RWPE2 (cell line): ENCODE measurements around the gene SOX6.

Experiments
- ATAC-seq: fragments of 200-7000 bp; cut with Tn5 transposase; 3 replicates; pipeline ENCODE4 v1.9.1; 2021; ENCODE audit warnings: low read depth
- DNase-seq: peaks from one replicate; pipeline ENCODE4 v3.0.0-alpha.2; 2020; ENCODE audit warnings: low spot score
- H3K27ac ChIP-seq: fragments of 450-650 bp; 2 replicates; pipeline ENCODE4 v1.5.1; 2017; ENCODE audit warnings: mild to moderate bottlenecking; ENCODE audit not compliant: poor library complexity, severe bottlenecking
- H3K27me3 ChIP-seq: fragments of 250-450 bp; sonication (Bioruptor Pico); 2 replicates; pipeline ENCODE4 v1.5.1; 2021; ENCODE audit warnings: mild to moderate bottlenecking, moderate library complexity; ENCODE audit not compliant: insufficient read depth, poor library complexity, severe bottlenecking
- H3K36me3 ChIP-seq: fragments of 250-450 bp; sonication (Bioruptor Pico); 2 replicates; pipeline ENCODE4 v1.5.1; 2020; ENCODE audit warnings: low read depth, mild to moderate bottlenecking, moderate library complexity
- H3K4me1 ChIP-seq: fragments of 250-450 bp; sonication (Bioruptor Pico); 2 replicates; pipeline ENCODE4 v1.5.1; 2021; ENCODE audit warnings: mild to moderate bottlenecking, moderate library complexity; ENCODE audit not compliant: insufficient read depth, poor library complexity, severe bottlenecking
- H3K4me3 ChIP-seq: fragments of 250-450 bp; sonication (Bioruptor Pico); 2 replicates; pipeline ENCODE4 v1.5.1; 2021; ENCODE audit warnings: mild to moderate bottlenecking, moderate library complexity; ENCODE audit not compliant: severe bottlenecking
- H3K9me3 ChIP-seq: fragments of 250-450 bp; sonication (Bioruptor Pico); 2 replicates; pipeline ENCODE4 v1.5.1; 2021; ENCODE audit warnings: mild to moderate bottlenecking, moderate library complexity; ENCODE audit not compliant: severe bottlenecking
- TF ChIP-seq, protein P1 (sequence below): fragments of 450-650 bp; IDR thresholded peaks from one replicate; pipeline ENCODE4 v1.5.1; 2017; ENCODE audit warnings: mild to moderate bottlenecking, moderate library complexity; ENCODE audit not compliant: poor library complexity, severe bottlenecking

SOX6 gene

DNA sequence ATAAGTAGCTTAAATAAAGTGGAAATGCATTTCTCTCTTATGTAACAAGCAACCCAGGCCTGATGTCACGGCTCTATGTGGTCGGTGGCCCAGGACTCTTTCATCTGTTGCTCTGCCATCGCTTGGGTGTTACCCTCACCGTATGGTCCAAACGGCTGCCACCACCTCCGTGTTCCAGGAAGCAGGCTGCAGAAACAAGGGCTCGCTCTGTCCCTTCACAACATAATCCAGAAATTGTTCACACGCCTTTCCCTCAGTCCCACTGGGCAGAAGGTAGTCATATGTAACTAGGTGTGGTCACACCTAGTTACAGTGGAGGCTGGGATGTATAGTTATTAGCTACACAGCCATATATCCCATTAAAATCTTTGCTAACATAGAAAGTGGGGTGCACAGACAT, 421.0 kb downstream of the SOX6 start:
- Histone ChIP-seq H3K27ac (no peak overlapping the region), H3K36me3 (no peaks in the 10 kb centered on the region), H3K27me3 (no peaks in the 10 kb centered on the region), H3K4me1 (no peaks in the 10 kb centered on the region), H3K9me3 (no peaks in the 10 kb centered on the region), H3K4me3 (no peak overlapping the region)
- ATAC-seq (no peak), DNase-seq (no peak)
- TF ChIP-seq, protein P1, sequence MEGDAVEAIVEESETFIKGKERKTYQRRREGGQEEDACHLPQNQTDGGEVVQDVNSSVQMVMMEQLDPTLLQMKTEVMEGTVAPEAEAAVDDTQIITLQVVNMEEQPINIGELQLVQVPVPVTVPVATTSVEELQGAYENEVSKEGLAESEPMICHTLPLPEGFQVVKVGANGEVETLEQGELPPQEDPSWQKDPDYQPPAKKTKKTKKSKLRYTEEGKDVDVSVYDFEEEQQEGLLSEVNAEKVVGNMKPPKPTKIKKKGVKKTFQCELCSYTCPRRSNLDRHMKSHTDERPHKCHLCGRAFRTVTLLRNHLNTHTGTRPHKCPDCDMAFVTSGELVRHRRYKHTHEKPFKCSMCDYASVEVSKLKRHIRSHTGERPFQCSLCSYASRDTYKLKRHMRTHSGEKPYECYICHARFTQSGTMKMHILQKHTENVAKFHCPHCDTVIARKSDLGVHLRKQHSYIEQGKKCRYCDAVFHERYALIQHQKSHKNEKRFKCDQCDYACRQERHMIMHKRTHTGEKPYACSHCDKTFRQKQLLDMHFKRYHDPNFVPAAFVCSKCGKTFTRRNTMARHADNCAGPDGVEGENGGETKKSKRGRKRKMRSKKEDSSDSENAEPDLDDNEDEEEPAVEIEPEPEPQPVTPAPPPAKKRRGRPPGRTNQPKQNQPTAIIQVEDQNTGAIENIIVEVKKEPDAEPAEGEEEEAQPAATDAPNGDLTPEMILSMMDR: no peak

DNA sequence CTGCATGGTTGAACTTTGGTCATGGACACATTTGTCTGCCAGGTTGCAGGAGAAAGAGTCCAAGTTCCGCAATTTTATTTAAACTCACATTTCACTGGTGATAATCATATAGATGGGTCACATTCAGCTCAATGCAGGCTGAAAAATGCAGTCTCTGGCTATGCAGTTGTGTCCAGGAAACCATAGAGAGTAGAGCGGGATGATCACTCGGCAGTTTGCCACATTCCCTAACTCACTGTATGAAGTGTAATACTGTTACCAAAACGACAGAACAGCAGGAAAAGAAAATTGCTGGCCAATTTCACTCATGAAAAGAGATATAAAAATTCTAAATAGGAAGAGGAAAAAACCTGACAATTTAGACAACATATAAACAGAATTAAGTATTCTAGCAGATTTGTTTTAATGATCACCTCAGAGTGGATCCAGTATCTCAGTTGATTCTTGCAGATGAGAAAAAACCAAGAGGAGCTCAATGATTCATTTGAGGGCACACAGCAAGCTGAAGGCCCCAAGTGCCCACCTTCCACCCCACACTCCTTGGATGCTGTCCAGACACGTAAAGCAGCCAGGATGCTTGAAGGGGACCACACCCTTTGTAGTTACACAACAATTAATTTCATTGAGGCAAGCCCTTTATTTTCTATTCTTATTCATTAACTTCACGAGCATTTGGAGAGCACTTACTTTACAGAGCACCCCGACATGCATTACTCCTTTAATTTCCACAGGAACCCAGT, 422.3 kb downstream of the SOX6 start:
- no peaks in the 10 kb centered on the region for H3K36me3 ChIP-seq
- H3K4me3 ChIP-seq: no peak overlapping the region
- H3K27ac ChIP-seq: no peak overlapping the region
- DNase-seq: no peak
- H3K4me1 ChIP-seq: no peaks in the 10 kb centered on the region
- H3K9me3 ChIP-seq: no peaks in the 10 kb centered on the region
- TF ChIP-seq, protein P1: no peak
- no peaks in the 10 kb centered on the region for H3K27me3 ChIP-seq
- no peak for ATAC-seq

DNA sequence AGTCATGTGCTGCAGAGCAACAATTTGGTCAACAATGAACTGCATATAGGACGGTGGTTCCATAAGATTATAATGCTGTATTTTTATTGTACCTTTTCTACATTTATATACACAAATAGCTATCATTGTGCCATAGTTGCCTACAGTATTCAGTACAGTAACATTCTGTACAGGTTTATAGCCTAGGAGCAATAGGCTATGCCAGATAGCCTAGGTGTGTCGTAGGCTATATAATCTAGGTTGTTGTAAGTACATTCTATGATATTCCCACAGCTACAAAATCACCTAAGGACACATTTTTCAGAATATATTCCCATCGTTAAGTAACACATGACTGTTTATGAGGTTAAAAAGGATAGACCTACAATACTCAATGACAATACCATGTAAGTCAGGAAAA, 423.9 kb downstream of the SOX6 start:
- Histone ChIP-seq H3K4me3 (no peak overlapping the region), H3K27ac (no peak overlapping the region), H3K4me1 (no peaks in the 10 kb centered on the region), H3K9me3 (no peaks in the 10 kb centered on the region), H3K27me3 (no peaks in the 10 kb centered on the region), H3K36me3 (no peaks in the 10 kb centered on the region)
- ATAC-seq (no peak), DNase-seq (no peak)
- TF ChIP-seq, protein P1: no peak

DNA sequence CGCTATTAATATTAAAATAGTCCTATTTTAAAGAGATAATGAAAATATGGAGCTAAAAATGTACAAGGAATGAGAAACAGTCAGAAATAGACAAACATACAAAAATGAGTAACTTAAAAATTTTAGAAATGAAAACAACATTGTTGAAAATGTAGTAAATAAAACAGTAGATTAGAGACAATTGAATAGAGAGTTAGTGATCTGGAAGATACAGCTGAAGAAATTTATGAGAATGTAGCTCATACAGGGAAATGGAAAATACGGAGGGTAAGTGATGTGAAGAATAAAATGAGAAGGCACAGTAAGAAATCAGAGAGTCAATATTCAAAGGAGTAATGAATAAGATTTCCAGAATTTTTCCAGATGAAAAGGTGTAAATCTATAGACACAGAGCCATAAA, 424.8 kb downstream of the SOX6 start:
- Histone ChIP-seq H3K4me1 (no peaks in the 10 kb centered on the region), H3K4me3 (no peak overlapping the region), H3K9me3 (no peaks in the 10 kb centered on the region), H3K36me3 (no peaks in the 10 kb centered on the region), H3K27me3 (no peaks in the 10 kb centered on the region), H3K27ac (no peak overlapping the region)
- ATAC-seq: no peak
- no peak for DNase-seq
- TF ChIP-seq, protein P1: no peak

DNA sequence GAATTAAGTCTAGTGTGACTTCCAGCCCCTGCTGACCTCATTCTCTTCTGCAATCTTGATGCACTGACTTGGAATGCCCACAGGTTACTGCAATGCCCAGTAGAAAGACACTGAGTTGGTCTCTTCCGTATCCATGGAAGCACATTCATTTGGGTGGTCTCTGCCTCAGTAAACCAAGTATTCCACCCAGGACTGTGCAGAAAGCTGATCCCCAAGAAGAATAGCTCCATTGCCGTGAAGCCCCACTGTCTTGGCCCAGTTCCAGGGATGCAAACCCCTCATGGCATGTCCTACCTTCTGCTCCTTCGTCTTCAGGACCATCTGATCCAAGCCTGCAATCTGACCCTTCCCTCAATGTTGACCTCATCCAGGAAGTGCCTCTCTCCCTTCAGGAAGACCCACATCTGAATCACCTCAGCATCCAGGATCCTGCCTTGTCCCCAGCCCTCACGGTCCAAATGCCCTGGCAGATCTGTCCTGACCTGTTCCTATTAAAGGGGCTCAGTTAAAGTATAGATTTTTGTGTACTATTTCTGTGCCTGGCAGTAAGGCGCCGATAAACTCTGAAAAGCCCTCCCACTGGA, 425.8 kb downstream of the SOX6 start:
- no peaks in the 10 kb centered on the region for H3K27me3 ChIP-seq
- H3K4me1 ChIP-seq: no peaks in the 10 kb centered on the region
- TF ChIP-seq, protein P1: no peak
- no peaks in the 10 kb centered on the region for H3K9me3 ChIP-seq
- ATAC-seq (no peak), DNase-seq (no peak)
- no peak overlapping the region for H3K27ac ChIP-seq
- no peaks in the 10 kb centered on the region for H3K36me3 ChIP-seq
- no peak overlapping the region for H3K4me3 ChIP-seq
